Liver (tissue), 3 donors: ENCODE measurements around the gene FALEC.

ENCODE experiments used
- CTCF ChIP-seq: fragments of 150-350 bp; IDR thresholded peaks from 2 replicates; pipeline ENCODE4 v1.5.1; 2017; ENCODE audit warnings: improper control_type of control experiment, low read depth, low read length; ENCODE audit not compliant: missing input control
- EGR1 ChIP-seq, 2 donors: IDR thresholded peaks; 2 replicates each; pipeline ENCODE4 v1.6.1; 2016 to 2018; ENCODE audit warnings: antibody characterized with exemption in 2 of 2, low read depth in 2 of 2
- FOXA1 ChIP-seq: IDR thresholded peaks from 2 replicates; pipeline ENCODE4 v1.6.1; 2016; ENCODE audit warnings: antibody characterized with exemption
- GABPA ChIP-seq, 2 donors: IDR thresholded peaks in 1 of 2; conservative IDR thresholded peaks in 1 of 2; 2 replicates each; pipeline ENCODE4 v1.6.1; 2016; ENCODE audit warnings: antibody characterized with exemption in 2 of 2, mild to moderate bottlenecking in 1 of 2, moderate library complexity in 1 of 2
- NR2F2 ChIP-seq: IDR thresholded peaks from 2 replicates; pipeline ENCODE4 v1.6.1; 2016; ENCODE audit warnings: antibody characterized with exemption
- RAD21 ChIP-seq, 2 donors: IDR thresholded peaks; 2 replicates each; pipeline ENCODE4 v1.6.1; 2016; ENCODE audit warnings: antibody characterized with exemption in 2 of 2, mild to moderate bottlenecking in 2 of 2
- REST ChIP-seq: IDR thresholded peaks from 2 replicates; pipeline ENCODE4 v1.6.1; 2016; ENCODE audit warnings: antibody characterized with exemption, mild to moderate bottlenecking
- TF ChIP-seq, protein P1 (sequence below): IDR thresholded peaks from 2 replicates; pipeline ENCODE4 v1.6.1; 2016; ENCODE audit warnings: antibody characterized with exemption
- TF ChIP-seq, protein P2 (sequence below): IDR thresholded peaks from 2 replicates; pipeline ENCODE4 v1.6.1; 2016; ENCODE audit warnings: antibody characterized with exemption
- donor health status: healthy.
- donor health status: healthy.

DNA sequence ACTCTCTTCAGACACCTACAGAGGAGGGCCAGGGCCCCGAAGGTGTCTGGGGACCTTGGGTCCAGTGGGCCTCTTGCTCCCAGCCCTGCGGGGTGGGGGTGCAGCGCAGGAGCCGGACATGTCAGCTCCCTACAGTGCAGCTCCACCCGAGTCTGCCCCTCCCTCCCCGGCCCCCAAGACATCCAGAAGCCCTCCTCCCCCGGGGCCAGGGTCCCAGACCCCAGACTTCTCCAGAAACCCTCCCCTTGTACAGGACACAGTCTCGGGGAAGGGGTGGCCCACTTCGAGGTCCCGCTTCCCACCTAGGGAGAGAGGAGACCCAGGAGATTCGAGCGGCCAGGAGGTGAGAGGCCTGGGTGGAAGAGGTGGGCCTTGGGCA is 37.3 kb downstream of the FALEC start:
- TF ChIP-seq REST (no peak), RAD21 (IDR thresholded peaks at IDR 0.05) (no peak), CTCF (no peak), FOXA1 (no peak), EGR1 (IDR thresholded peaks at IDR 0.05; ENCODE audit: low read depth in 2 of 2) (no peak), NR2F2 (no peak), GABPA (IDR thresholded peaks at IDR 0.05 in 1 of 2, conservative IDR thresholded peaks at IDR 0.05 in 1 of 2) (no peak)
- TF ChIP-seq, protein P1, sequence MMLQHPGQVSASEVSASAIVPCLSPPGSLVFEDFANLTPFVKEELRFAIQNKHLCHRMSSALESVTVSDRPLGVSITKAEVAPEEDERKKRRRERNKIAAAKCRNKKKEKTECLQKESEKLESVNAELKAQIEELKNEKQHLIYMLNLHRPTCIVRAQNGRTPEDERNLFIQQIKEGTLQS = no peak
- TF ChIP-seq, protein P2, sequence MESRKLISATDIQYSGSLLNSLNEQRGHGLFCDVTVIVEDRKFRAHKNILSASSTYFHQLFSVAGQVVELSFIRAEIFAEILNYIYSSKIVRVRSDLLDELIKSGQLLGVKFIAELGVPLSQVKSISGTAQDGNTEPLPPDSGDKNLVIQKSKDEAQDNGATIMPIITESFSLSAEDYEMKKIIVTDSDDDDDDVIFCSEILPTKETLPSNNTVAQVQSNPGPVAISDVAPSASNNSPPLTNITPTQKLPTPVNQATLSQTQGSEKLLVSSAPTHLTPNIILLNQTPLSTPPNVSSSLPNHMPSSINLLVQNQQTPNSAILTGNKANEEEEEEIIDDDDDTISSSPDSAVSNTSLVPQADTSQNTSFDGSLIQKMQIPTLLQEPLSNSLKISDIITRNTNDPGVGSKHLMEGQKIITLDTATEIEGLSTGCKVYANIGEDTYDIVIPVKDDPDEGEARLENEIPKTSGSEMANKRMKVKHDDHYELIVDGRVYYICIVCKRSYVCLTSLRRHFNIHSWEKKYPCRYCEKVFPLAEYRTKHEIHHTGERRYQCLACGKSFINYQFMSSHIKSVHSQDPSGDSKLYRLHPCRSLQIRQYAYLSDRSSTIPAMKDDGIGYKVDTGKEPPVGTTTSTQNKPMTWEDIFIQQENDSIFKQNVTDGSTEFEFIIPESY = no peak
